HG02763 (cell line): ENCODE measurements around the gene SYDE2.
"Not testable (repeated sequence)": the region's sequence is repeated elsewhere in the genome, so short reads cannot be mapped to it uniquely, and the experiment has no call there.

ENCODE experiments used
- ATAC-seq: cut with Tn5 transposase; IDR thresholded peaks from one replicate; pipeline ENCODE4 v1.9.1; 2021; ENCODE audit warnings: mild to moderate bottlenecking, moderate library complexity; ENCODE audit not compliant: unreplicated experiment

Gene SYDE2

DNA sequence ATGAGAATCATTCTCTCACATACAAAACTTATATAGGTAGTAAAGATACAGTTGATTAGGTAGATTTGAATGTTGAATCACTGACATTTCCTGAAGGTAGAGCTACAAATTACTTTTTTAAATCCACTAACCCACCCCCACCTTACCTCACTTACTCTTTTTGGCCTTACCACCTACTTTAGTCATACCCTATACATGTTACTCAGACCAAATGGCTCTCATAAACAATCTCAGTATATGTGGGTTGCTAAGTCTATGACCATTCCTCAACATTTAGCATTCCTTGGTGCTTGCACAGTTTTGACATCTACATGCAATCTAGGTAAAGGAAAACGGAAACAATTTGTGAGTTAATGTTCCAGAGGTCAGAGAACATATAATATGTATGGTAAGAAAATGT is 26.3 kb downstream of the SYDE2 start:
- no peak for ATAC-seq

DNA sequence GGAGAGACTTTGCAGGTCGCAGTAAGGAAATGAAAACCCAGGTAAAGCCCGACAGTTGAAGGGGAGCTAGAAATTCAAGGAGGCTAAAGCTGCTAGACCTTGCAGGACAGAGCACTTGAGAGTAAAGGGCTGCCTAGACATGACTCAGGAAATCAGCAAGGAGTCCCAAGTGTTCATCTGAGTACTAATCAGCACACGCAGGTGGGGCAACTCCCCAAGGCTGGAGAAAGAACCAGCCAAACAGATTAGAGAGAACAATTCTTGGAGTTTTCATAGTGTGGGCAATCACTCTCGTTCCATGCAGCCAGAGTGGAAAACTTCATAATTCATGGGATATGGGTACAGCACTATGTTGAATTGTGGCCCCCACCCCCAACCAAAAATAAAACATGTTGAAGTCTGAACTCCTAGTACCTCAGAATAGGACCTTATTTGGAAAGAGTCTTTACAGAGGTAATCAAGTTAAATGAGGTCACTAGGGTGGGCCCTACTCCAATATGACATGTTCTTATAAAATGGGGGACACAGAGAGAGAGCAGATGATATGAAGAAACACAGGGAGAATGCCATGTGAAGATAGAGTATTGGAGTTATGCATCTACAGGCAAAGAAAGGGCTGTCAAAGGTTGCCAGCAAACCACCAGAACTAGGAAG is 28.0 kb downstream of the SYDE2 start:
- ATAC-seq = no peak

- ATAC-seq = no peak
Observed at GRCh38 chr1:85171721-85172120, 29.1 kb downstream of the SYDE2 start.

DNA sequence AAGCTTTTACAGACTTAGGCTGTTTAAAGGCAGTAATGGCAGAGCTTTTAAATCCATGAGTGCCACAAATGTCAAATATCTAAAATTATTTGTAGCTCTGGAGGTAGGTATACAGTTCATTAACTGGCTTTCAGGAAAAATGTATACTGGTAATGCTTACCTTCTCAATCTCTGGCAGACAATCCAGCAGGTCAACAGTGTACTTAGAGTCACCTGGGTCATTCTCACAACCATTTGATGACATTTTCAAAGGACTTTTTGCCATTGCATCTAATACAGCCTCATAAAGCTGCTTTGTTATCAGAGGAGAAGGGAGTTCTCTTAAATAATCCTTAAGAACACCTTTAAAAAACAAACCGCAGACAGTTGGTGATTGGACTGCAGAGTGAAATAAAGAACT is 31.9 kb downstream of the SYDE2 start:
- no peak for ATAC-seq

DNA sequence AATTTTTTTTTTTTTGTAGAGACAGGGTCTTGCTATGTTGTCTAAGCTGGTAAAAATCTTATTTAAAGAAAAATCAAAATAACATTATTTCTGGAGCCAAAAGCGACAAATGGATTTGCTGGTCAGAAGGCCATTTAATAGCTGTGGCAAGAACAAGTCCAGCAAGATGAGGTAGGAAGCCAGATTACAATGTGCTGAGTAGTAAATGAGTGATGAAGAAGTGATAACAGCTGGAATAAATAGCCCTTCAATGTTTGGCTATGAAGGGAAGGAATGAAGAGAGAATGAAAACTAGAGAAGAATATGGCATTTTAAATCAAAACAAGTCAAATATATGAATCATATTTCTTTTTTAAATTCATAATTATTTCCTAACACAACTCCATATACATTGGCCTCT is 34.5 kb downstream of the SYDE2 start:
- ATAC-seq = no peak

GRCh38 chr1:85158910-85159309 is 41.9 kb downstream of the SYDE2 start:
- no peak for ATAC-seq

GRCh38 chr1:85157436-85157835 is 43.4 kb downstream of the SYDE2 start:
- no peak for ATAC-seq

GRCh38 chr1:85153149-85153891 is 47.5 kb downstream of the SYDE2 start:
- ATAC-seq = no peak

- ATAC-seq = no peak
Observed at GRCh38 chr1:85151446-85151845, 49.4 kb downstream of the SYDE2 start.

DNA sequence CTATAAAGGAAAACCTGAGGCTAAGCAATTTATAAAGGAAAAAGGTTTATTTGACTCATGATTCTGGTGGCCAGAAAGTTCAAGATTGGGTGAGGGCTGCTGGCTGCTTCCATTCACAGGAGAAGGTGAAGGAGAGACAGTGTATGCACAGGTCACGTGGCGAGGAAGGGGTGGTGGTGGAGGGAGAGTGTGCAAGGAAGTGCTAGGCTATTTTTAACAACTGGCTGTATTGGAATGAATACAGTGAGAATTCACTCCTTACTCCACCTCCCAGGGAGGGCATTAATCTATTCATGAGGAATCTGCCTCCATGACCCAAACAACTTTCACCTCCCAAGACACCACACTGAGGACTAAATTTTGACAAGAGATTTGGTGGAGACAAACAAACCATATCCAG is 51.0 kb downstream of the SYDE2 start:
- no peak for ATAC-seq

- ATAC-seq = peak; percentile 87
Observed at GRCh38 chr1:85148524-85149250, 52.1 kb downstream of the SYDE2 start.

GRCh38 chr1:85146972-85147359 is 53.9 kb downstream of the SYDE2 start:
- ATAC-seq = no peak

GRCh38 chr1:85146298-85146971 is 54.4 kb downstream of the SYDE2 start:
- ATAC-seq = not testable (repeated sequence)

DNA sequence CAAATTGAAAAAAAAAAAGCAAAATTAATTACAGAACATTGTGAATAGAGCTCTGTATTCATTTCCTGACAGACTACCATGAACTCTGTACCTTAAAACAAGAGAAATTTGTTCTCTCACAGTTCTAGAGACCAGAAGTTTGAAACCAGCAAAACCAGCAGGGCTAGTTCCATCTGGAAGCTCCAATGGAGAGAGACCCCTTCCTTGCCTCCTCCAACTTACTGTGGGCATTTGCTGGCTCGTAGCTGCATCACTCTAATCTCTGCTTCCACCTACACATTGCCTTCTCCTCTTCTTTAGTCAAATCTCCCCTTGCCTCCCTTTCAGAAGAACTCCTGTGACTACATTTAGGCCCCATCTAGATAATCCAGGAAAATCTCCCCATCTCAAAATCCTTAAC is 56.5 kb downstream of the SYDE2 start:
- ATAC-seq = no peak

DNA sequence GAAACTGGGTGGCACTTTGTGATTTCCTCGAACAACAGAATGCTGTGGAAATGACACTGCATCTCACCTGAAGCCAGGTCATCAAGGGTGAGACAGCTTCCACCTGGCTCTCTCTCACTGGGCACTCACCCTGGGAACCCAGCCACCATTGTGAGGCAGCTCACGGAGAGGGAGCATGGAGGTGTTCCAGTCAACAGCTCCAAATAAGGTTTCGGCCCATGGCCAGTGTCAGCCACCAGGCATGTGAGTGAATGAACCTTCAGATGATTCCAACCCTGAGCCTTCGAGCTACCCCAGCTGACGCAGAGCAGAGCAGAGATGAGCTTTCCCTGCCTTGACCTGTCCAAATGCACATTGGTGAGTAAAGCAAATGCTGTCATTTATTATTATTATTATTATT is 58.1 kb downstream of the SYDE2 start:
- ATAC-seq = no peak

GRCh38 chr1:85138439-85138838 is 62.4 kb downstream of the SYDE2 start:
- ATAC-seq = not testable (repeated sequence)

GRCh38 chr1:85137660-85138059 is 63.2 kb downstream of the SYDE2 start:
- ATAC-seq = no peak

- ATAC-seq = no peak
Observed at GRCh38 chr1:85135392-85135798, 65.4 kb downstream of the SYDE2 start.

DNA sequence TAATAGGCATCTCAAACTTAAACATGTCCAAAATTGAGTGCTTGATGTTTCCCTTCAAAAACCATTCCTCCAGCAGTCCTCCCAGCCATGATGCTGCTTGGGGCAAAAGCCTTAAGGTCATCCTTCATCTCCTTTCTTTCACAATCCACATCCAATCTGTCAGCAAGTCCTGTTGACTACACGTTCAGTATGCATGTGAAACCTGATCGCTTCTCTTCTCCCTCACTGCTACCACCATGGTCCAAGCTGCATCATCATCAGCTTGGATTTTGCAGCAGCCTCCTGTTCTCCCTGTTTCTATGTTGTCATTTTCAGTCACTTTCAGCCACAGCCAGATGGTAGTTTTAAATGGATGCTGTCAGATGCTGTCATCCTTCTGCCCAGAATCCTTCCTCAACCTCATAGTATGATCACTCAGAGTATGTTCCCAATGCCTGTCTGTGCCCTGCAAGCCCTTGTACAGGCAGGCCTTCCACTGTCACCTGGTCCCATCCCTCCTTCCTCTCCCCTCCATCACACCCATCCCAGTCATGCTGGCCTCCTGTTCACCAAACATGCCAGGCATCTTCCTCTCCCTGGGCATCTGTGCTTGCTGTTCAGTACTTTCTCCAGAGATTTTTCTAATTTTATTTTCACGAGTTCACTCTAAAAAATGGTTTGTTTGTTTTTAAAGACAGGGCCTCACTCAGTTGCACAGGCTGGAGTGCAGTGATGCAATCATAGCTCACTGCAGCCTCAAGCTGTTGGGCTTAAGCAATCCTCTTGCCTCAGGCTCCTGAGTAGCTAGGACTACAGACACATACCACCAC is 66.0 kb downstream of the SYDE2 start:
- no peak for ATAC-seq

DNA sequence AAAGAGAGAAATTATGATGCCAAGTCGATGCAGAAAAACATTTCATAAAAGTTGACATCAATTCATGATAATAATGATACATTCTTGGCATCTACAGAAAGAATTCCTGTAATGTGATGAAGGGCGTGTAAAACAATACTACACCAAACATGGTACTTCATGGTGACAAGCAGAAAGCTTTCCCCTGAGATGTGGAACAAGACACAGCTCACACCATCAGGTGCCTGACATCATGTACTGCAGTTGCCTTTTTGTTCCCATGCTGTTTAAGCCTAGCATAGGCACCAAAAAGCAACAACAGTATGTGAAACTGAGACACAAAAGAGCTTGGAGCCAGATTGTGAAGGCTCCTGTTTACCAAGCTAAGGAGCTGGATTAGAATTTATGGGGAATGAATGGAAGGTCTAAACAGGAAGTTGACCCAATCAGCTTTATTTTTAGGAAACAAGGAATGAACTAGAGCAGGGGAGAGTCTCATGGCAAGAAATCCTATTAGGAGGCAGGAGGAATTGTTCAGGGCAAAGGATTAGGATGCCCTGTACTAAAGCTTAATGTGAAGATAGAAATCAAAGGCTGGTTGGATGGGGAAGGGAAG is 67.2 kb downstream of the SYDE2 start:
- no peak for ATAC-seq
